ENCODE measurements around the gene NDRG4. TPM values are rescaled to one million over a fixed set of nuclear protein-coding genes. Genes with fewer than 3 reads are reported as not detected.

The NDRG4 gene
- total and polyA plus RNA-seq, 2 experiments from 2014 or later = 16.3 to 32.1 TPM

- ATAC-seq = no peak
These were observed 11.4 kb upstream of the NDRG4 start for GRCh38 chr16:58488531-58488930.

More at GRCh38 chr16:58488531-58488930, 11.4 kb upstream of the NDRG4 start:
- Histone ChIP-seq H3K27ac (ENCODE audit: low read depth) (no peak overlapping the region), H4K20me1 (replicated peaks; ENCODE audit: insufficient read depth) (no peaks in the 10 kb centered on the region), H3K36me3 (ENCODE audit: insufficient read depth) (no peaks in the 10 kb centered on the region), H3K4me1 (ENCODE audit: insufficient read depth) (no peaks in the 10 kb centered on the region; the same call in 1 of the 2 replicates), H3K27me3 (ENCODE audit: insufficient read depth) (no peaks in the 10 kb centered on the region), H3F3A (replicated peaks; ENCODE audit: low read depth) (no peaks in the 10 kb centered on the region), H3K4me3 (no peak overlapping the region), H3K79me2 (replicated peaks; ENCODE audit: insufficient read depth) (no peaks in the 10 kb centered on the region), H2AFZ (no peak overlapping the region), H3K9me2 (ENCODE audit: insufficient read depth) (no peaks in the 10 kb centered on the region), H3K4me2 (no peak overlapping the region)
- no peaks in the 10 kb centered on the region for H3K9me3 Mint-ChIP-seq
- H3K4me3 Mint-ChIP-seq = no peak overlapping the region
- TF ChIP-seq JUNB (IDR thresholded peaks at IDR 0.05; ENCODE audit: unreplicated experiment) (no peak), CREB1 (CRISPR knock-in tag; IDR thresholded peaks at IDR 0.05; ENCODE audit: low read depth) (no peak), ZNF114 (CRISPR knock-in tag; IDR thresholded peaks at IDR 0.05) (no peak), STAT1 (IDR thresholded peaks at IDR 0.05; ENCODE audit: unreplicated experiment) (no peak), CTCF (conservative IDR thresholded peaks at IDR 0.05; ENCODE audit: low read depth in 2 of 2) (no peak), EZH2 (IDR thresholded peaks at IDR 0.05; ENCODE audit: low read depth, unreplicated experiment) (no peak), REST (IDR thresholded peaks at IDR 0.05; ENCODE audit: unreplicated experiment) (no peak), ETS1 (IDR thresholded peaks at IDR 0.05) (no peak), POLR2AphosphoS5 (IDR thresholded peaks at IDR 0.05; ENCODE audit: low read depth) (no peak), EZH2phosphoT487 (IDR thresholded peaks at IDR 0.05; ENCODE audit: unreplicated experiment) (no peak), ZNF462 (CRISPR knock-in tag; IDR thresholded peaks at IDR 0.05) (no peak)
- no peak for DNase-seq (ENCODE audit: low spot score)
- no peak overlapping the region for H3K27ac Mint-ChIP-seq
- H3K27me3 Mint-ChIP-seq (ENCODE audit: insufficient read depth, low read depth, poor library complexity) = peaks cover 15% of the 10 kb centered on the region
- H3K4me1 Mint-ChIP-seq = peaks cover 13% of the 10 kb centered on the region
- H3K36me3 Mint-ChIP-seq (ENCODE audit: low read depth) = no peaks in the 10 kb centered on the region
